Urinary bladder (tissue), 4 donors: ENCODE measurements around the gene ZDHHC1. TPM values are rescaled to one million over a fixed set of nuclear protein-coding genes. Genes with fewer than 3 reads are reported as not detected.

Source experiments
- DNase-seq: peaks from one replicate; pipeline ENCODE4 v3.0.0-alpha.2; 2015; ENCODE audit errors: extremely low spot score
- H3K27ac ChIP-seq: one replicate; pipeline ENCODE4 v1.5.1; 2013; ENCODE audit warnings: low read depth, mild to moderate bottlenecking, moderate library complexity
- H3K36me3 ChIP-seq: one replicate; pipeline ENCODE4 v1.6.1; 2013; ENCODE audit warnings: mild to moderate bottlenecking, moderate library complexity; ENCODE audit not compliant: insufficient read depth
- H3K4me1 ChIP-seq: one replicate; pipeline ENCODE4 v1.6.1; 2013; ENCODE audit warnings: mild to moderate bottlenecking, moderate library complexity; ENCODE audit not compliant: insufficient read depth
- H3K4me3 ChIP-seq: one replicate; pipeline ENCODE4 v1.5.1; 2013; ENCODE audit warnings: low read depth, low read length
- WGBS: extraction: QIAGEN DNeasy Blood & Tissue Kit; methylation state at CpG from one replicate; pipeline ENCODE4 v1.1.7; 2013; 5-methylcytosine and 5-hydroxymethylcytosine counted together
- polyA plus RNA-seq: library from polyadenylated mRNA; stranded (reverse); fragments of 200-250 nt; gene quantifications from one replicate; pipeline ENCODE4 v1.2.3, GENCODE V29; 2013
- total RNA-seq: library from RNA; depleted of rRNA; stranded (reverse); fragments of >200 nt; gene quantifications from one replicate; pipeline ENCODE4 v1.2.3, GENCODE V29; 2014
- donor health status: healthy with polysubstance abuse.
- donor health status: healthy.

ZDHHC1 gene
- total and polyA plus RNA-seq, 2 donors, result 3.8 to 10.9 TPM

DNA sequence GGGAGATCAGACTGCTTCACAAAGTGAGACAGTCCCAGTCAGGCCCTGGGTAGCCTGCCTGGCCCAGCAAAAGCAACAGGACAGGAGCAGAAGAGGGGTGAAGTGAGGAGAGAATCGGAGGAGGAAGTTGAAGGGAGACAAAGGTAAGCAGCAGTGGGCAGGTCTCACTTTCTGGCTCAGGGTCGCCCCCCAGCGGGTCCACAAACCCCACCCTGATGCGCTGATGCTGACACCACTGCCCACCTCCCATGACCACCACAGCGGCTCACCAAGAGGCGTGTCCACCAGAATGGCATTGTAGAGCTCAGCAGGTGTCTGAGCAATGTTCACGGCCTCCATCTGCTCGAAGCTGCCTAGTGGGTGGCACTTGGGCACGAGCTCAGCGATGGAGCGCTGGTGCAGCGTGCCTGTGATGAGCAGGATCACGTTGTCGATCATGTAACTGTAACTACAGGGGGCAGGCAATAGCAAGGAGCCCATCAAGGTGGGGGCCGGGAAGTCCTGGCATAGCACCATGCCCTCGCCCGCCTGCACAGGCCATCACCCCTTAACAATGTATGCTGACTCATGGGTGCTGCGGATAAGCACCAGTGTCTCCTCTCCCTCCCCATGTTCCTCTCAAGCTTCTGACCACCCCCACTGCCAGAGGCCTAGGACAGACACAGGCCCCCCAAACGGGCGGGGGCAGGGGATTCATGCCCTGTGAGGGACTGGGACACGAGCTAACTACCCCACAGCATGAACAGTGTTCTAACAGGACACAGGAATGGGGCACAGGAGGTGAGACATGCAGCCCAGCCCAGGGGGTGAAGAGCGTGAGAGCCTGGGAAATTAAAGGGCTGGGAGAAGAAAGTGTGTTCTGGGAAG lies 28.2 kb upstream of the ZDHHC1 start:
- Histone ChIP-seq H3K4me1 (no peaks in the 10 kb centered on the region), H3K36me3 (no peaks in the 10 kb centered on the region), H3K27ac (peak overlapping the region; percentile 12), H3K4me3 (no peak overlapping the region)
- no peak for DNase-seq
- 84% methylated on average over 22 of the region's 22 CpGs for WGBS

DNA sequence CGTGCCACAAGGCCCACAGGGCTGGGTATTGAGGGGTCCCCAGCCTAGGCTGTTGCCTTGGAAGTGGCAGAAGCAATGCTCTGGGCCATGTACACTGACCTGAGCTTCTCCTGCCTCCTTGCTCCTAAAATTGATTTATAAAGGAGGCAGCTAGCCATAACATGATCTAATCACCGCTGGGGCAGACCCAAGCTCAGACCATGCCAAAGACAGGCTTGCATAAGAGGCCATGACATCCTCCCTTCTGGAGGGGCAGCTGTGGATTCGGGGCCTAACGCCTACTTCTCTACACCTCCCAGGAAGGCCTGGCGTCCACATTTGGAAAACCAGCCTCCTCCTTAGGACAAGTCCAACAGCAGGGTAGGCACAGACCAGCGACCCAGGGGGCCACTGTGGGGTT lies 27.0 kb upstream of the ZDHHC1 start:
- H3K4me1 ChIP-seq, result no peaks in the 10 kb centered on the region
- no peak for DNase-seq
- WGBS, result 58% methylated on average over 6 of the region's 6 CpGs

DNA sequence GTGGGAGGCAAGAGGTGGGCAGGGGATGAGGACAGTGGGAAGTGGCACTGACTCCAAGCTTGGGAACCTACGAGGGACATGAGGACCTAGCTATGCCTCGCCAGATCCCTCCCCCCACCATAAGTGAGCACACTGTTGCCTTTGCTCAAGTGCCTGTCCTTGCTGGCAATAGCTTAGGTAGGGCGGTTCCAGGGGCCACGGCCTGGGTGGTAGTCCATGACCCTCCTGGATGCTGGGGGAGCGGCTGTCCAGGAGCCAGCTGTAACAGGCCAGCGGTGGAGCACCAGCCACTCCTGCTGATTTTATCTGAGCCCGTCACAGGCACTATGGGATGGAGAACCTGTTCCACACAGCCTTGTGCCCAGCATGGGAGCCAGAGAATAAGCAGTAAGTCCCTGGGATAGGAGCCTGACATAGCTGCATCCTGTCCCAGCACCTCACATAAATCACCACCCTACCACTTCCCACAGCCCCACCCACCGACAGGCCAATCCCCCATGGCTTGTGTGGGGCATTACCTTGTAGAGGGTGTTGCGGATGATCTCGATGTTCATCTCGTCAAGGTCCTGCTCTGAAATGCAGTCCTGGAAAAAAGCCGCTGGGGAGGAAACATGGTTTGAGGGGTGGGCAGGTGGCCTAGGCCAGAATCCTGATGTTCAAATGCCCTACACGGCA lies 26.4 kb upstream of the ZDHHC1 start:
- H3K4me1 ChIP-seq, result no peaks in the 10 kb centered on the region
- 80% methylated on average over 13 of the region's 13 CpGs for WGBS
- no peaks in the 10 kb centered on the region for H3K36me3 ChIP-seq
- no peak overlapping the region for H3K27ac ChIP-seq
- DNase-seq, result no peak
- H3K4me3 ChIP-seq, result no peak overlapping the region

More for the DNA sequence above, 27.0 kb upstream of the ZDHHC1 start:
- Histone ChIP-seq H3K4me3 (no peak overlapping the region), H3K36me3 (no peaks in the 10 kb centered on the region), H3K27ac (peak overlapping the region; percentile 11)

DNA sequence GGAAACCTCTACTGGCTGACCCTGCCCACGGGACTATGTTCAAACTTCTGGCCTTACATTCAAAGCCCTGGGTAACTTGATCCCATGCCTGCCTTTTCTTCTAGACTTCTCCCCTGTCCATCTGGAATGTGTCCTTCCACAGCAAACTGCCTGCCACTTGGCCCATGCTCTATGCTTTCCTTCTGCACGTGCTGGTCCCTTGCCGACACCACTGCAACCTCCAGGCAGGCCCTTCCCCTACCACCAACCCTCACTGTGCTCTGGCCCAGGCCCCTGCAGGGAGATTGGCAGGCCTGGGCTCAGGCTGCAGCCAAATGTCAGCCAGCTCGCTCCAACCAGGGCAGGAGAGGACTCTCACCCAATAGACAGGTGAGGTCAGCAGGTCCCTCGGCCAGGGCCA lies 25.6 kb upstream of the ZDHHC1 start:
- no peaks in the 10 kb centered on the region for H3K36me3 ChIP-seq

DNA sequence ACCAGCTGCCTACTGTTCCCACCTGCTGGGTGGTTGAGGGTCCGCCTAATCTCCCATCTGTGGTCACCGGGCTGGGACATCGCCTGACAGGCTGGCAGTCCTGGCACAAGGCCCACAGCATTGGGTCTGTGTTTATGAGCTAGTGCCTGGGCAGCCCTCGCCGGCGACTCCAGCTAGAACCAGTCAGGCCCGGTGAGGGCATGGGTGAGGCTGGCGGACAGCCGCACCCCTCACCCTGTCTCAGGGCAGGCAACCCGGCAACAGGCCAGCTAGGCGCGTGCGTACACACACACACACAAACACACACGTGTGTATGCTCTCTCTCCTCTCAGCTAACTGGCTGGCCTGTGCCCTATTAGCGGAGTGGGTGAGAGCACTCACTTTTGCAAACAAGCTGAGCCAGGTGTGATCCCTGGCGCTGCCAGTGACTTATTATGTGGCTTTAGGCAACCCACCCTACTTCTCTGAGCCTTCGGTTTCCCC lies 25.0 kb upstream of the ZDHHC1 start:
- 83% methylated on average over 17 of the region's 17 CpGs for WGBS
- no peak overlapping the region for H3K4me3 ChIP-seq
- H3K27ac ChIP-seq, result no peak overlapping the region
- no peak for DNase-seq
- no peaks in the 10 kb centered on the region for H3K4me1 ChIP-seq
- H3K36me3 ChIP-seq, result no peaks in the 10 kb centered on the region

More for the DNA sequence above, 25.6 kb upstream of the ZDHHC1 start:
- 63% methylated on average over 5 of the region's 5 CpGs for WGBS
- no peaks in the 10 kb centered on the region for H3K4me1 ChIP-seq
- H3K4me3 ChIP-seq, result no peak overlapping the region
- peak overlapping the region; percentile 11 for H3K27ac ChIP-seq
- no peak for DNase-seq

DNA sequence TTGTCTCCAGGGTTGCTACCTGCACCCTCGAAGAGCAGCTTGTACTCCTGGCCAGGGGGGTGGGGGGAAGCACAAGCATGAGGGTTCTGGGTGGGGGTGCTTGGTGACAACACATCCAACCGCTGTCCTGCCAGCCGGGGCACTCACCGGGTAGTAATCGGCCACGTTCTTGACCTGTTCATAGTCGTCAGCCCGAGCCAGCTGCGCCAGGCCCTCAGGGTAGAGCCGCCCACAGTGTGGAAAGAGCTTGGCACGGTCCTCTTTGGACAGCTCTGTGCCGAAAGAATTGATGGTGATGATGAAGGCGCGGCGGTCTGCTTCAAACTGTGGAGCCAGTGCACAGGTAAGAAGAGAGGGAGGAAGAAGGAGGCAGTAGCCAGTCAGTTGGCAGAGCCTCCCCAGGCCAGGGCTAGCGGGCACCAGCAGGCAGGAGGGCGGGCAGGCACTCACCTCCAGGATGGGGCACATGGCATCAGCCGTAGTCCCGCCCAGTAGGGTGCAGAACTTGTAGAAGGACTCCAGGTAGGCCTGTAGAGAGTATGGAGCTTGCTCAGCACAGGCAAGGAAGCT lies 22.6 kb upstream of the ZDHHC1 start:
- Histone ChIP-seq H3K4me3 (no peak overlapping the region), H3K4me1 (no peaks in the 10 kb centered on the region), H3K36me3 (no peaks in the 10 kb centered on the region), H3K27ac (no peak overlapping the region)
- no peak for DNase-seq
- WGBS, result 95% methylated on average over 19 of the region's 19 CpGs

DNA sequence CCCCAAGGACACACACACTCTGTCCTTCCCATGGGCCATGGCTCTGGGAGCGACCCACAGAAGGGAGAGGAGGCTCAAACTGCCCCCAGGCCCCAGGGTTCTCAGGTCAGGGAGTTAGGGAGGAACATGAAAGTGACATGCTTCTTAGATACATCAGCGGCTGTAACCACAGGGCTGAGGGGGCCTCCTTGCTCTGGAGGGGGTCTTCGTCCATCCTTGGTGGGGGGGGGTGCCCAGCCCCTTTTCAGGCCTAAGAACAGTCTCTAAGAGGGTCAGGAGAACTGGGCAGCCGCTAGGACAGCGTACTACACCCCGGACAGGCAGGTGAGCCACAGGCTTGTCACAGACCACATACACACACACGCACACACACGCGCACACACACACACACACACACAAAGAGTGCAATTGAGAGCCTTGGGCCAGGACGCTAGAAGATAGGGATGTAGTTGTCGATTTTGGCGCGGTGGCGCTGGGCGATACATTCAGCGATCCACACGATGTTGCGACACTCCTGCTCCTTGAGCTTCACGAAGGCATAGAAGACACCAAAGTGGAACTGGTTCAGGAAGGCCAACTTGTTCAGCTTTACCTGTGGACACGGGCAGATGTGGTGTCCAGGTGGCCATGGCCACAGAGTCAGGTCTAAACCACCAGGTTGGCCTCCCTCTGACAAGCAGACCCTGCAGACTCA lies 22.0 kb upstream of the ZDHHC1 start:
- Histone ChIP-seq H3K4me1 (no peaks in the 10 kb centered on the region), H3K36me3 (no peaks in the 10 kb centered on the region), H3K27ac (no peak overlapping the region), H3K4me3 (no peak overlapping the region)
- WGBS, result 91% methylated on average over 20 of the region's 20 CpGs
- no peak for DNase-seq

DNA sequence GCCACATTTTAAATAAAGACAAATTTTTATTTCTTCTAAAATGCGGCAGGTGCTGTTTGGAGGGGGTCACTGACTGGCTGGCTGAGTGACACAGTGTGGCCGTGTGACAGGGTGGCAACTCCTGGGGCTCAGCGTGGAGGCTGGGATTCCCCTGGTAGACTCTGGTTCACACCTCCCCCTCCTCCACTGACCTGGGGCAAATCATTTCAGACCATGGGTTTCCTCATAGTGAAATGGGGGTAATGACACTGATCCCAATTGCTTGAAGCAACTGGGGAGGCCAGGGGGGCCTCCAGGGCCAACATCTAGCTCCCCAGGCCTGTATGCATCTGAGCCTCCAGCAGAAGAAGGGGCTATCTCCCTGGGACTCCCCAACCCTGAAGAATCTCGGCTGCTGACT lies 21.2 kb upstream of the ZDHHC1 start:
- no peak overlapping the region for H3K4me3 ChIP-seq
- no peak overlapping the region for H3K27ac ChIP-seq
- no peaks in the 10 kb centered on the region for H3K36me3 ChIP-seq
- H3K4me1 ChIP-seq, result no peaks in the 10 kb centered on the region
- WGBS, result 84% methylated on average over 4 of the region's 4 CpGs
- DNase-seq, result no peak

DNA sequence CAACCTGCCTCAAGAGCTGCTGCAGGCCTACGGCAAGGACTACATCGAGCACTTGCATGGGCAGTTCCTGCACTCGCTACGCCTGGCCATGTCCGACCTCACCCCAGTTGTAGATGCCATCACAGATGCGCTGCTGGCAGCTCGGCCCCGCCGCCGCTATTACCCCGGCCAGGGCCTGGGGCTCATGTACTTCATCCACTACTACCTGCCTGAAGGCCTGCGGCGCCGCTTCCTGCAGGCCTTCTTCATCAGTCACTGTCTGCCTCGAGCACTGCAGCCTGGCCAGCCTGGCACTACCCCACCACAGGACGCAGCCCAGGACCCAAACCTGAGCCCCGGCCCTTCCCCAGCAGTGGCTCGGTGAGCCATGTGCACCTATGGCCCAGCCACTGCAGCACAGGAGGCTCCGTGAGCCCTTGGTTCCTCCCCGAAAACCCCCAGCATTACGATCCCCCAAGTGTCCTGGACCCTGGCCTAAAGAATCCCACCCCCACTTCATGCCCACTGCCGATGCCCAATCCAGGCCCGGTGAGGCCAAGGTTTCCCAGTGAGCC lies 20.4 kb upstream of the ZDHHC1 start:
- WGBS, result 95% methylated on average over 23 of the region's 23 CpGs
- DNase-seq, result no peak
- no peaks in the 10 kb centered on the region for H3K36me3 ChIP-seq

DNA sequence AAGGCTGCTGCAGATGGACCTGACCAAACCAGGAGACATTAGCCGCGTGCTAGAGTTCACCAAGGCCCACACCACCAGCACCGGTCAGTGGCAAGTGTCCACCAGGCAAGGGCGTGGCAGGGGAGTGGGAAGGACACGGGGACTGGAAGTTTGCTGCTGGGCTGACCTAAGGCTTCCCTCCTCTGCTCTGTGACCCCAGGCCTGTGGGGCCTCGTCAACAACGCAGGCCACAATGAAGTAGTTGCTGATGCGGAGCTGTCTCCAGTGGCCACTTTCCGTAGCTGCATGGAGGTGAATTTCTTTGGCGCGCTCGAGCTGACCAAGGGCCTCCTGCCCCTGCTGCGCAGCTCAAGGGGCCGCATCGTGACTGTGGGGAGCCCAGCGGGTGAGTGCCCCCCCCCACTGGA lies 19.5 kb upstream of the ZDHHC1 start:
- H3K4me1 ChIP-seq, result no peaks in the 10 kb centered on the region
- no peak overlapping the region for H3K27ac ChIP-seq
- DNase-seq, result no peak
- 90% methylated on average over 16 of the region's 16 CpGs for WGBS
- H3K4me3 ChIP-seq, result no peak overlapping the region
- no peaks in the 10 kb centered on the region for H3K36me3 ChIP-seq

More for the DNA sequence above, 20.4 kb upstream of the ZDHHC1 start:
- H3K4me1 ChIP-seq, result no peaks in the 10 kb centered on the region
- no peak overlapping the region for H3K27ac ChIP-seq
- no peak overlapping the region for H3K4me3 ChIP-seq

DNA sequence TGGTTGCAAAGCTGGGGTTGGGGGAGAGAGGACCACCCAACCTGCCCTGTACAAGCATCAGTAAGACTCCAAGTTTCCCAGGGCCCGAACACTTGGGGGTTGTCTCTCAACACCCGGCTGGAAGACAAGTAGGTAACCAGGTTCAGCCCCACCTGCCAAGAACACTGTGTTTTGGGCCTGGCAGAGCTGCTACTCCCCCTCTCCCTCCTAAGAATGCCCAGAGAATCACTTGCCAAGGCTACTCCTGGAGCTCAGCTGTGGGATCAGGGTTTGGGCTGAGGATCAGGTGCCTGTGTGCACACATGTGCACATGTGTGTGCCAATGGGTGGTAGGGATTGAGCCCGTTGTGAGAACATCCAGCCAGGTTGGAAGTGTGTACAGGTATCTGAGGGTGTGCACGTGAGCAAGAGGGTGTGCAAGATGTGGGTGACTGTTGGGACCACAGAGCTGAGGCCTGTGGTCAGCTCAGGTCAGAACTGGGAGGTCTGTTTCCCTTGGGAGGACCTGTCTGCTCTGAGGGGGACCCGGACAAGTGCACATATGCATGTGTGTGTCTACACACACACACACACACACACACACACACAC lies 16.9 kb upstream of the ZDHHC1 start:
- Histone ChIP-seq H3K4me1 (no peaks in the 10 kb centered on the region), H3K36me3 (no peaks in the 10 kb centered on the region), H3K4me3 (no peak overlapping the region), H3K27ac (no peak overlapping the region)
- WGBS, result 90% methylated on average over 5 of the region's 5 CpGs
- no peak for DNase-seq

DNA sequence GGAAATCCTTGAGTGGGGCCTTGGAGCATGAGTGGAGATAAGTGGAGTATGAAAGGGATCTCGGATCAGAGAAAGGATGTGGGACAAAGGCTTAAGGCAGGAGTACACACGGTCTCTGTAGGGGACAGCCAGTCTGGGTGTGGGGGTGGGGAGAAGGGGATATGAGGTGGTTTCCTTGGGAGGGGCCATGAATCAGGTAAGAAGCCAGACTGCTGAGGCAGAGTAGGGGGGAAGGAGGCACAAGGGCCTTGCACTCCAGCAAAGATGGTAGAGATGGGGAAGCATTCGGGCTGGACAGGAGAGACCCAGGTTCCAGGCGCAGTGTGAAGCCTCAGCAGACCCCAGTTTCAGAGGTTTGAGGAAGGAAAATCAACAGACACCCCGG lies 16.2 kb upstream of the ZDHHC1 start:
- H3K4me1 ChIP-seq, result no peaks in the 10 kb centered on the region
- 74% methylated on average over 5 of the region's 5 CpGs for WGBS
- no peak overlapping the region for H3K4me3 ChIP-seq
- no peak overlapping the region for H3K27ac ChIP-seq
- no peak for DNase-seq
- no peaks in the 10 kb centered on the region for H3K36me3 ChIP-seq
